Neutrophil (primary cell): ENCODE data around the gene QRFP.

ENCODE experiments used
- H3K27ac ChIP-seq: fragments of 200-600 bp; sonication (generic); 2 replicates; pipeline ENCODE4 v1.5.1; 2016; ENCODE audit warnings: mild to moderate bottlenecking, moderate library complexity
- H3K27me3 ChIP-seq: fragments of 200-600 bp; sonication (generic); 2 replicates; pipeline ENCODE4 v1.6.0; 2016; ENCODE audit warnings: mild to moderate bottlenecking
- H3K36me3 ChIP-seq: fragments of 200-600 bp; sonication (generic); 2 replicates; pipeline ENCODE4 v1.5.1; 2017
- H3K4me1 ChIP-seq, 2 experiments: fragments of 200-600 bp in 1 of 2; sonication (generic) in 1 of 2; 1 replicate in 1 of 2; 2 replicates in 1 of 2; pipeline versions ENCODE4 v1.5.1 to v1.6.1; 2013 to 2016; ENCODE audit warnings: low read depth in 1 of 2, low read length in 1 of 2, mild to moderate bottlenecking in 1 of 2, moderate library complexity in 1 of 2; ENCODE audit not compliant: control insufficient read depth in 1 of 2, insufficient read depth in 1 of 2
- H3K4me3 ChIP-seq, 2 experiments: fragments of 200-600 bp in 1 of 2; sonication (generic) in 1 of 2; 1 replicate in 1 of 2; 2 replicates in 1 of 2; pipeline ENCODE4 v1.5.1; 2013 to 2016; ENCODE audit warnings: low read depth in 1 of 2, low read length in 1 of 2, mild to moderate bottlenecking in 1 of 2, moderate library complexity in 1 of 2
- H3K9me3 ChIP-seq: fragments of 200-600 bp; sonication (generic); 2 replicates; pipeline ENCODE4 v1.5.1; 2016
- CTCF ChIP-seq: fragments of 200-600 bp; sonication (generic); IDR thresholded peaks from 2 replicates; pipeline ENCODE4 v1.5.1; 2016; ENCODE audit warnings: antibody characterized with exemption

The QRFP gene

GRCh38 chr9:130871395-130872062, 25.1 kb downstream of the QRFP start:
- Histone ChIP-seq H3K36me3 (peaks cover 41% of the 10 kb centered on the region), H3K27me3 (no peaks in the 10 kb centered on the region), H3K4me1 (no peaks in the 10 kb centered on the region), H3K4me3 (no peak overlapping the region), H3K9me3 (no peaks in the 10 kb centered on the region), H3K27ac (no peak overlapping the region)
- no peak for TF ChIP-seq CTCF

DNA sequence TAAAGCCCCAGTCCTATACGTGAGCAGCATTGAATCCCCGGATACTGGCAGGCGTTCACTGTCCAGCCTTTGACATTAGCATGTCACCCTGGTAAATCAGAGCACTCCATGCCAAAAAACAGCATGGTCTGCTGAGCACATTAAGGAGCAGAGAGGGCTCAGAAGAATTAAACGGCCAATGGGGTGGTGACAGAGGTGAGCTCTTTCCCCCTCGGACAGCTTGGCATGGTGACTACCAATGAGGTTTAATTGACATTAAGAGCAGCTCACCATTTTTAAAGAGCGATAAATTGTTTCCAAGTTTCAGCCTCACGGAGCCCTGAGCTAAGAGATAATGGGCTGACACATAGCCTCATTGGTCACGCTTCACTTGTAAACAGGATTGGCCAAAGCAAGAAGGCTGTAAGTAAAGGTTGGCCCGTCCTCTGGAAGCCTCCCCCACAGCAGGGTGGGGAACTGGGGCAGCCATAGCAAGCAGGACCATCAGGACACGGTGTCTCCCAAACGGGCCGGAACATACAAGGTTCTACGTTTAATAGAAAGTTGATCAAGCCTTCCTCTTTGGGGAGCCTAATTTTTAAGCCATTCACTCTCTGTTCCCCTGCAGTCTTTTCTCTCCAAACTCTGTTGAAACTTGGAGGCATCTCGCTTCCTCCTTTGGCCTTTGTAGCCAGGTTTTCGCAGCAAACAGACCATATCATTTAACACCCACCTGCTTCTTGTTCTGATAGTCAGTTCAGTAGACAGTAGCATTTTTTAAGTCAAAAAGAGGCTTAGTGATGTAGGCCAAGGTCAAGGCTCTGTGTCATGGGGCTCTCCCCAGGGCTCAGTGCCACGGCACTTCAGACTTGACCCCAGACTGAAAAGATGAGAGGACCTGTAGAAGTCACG, 25.9 kb downstream of the QRFP start:
- Histone ChIP-seq H3K36me3 (peaks cover 40% of the 10 kb centered on the region), H3K27ac (no peak overlapping the region), H3K9me3 (no peaks in the 10 kb centered on the region), H3K4me3 (no peak overlapping the region), H3K27me3 (no peaks in the 10 kb centered on the region), H3K4me1 (no peaks in the 10 kb centered on the region)
- no peak for TF ChIP-seq CTCF

DNA sequence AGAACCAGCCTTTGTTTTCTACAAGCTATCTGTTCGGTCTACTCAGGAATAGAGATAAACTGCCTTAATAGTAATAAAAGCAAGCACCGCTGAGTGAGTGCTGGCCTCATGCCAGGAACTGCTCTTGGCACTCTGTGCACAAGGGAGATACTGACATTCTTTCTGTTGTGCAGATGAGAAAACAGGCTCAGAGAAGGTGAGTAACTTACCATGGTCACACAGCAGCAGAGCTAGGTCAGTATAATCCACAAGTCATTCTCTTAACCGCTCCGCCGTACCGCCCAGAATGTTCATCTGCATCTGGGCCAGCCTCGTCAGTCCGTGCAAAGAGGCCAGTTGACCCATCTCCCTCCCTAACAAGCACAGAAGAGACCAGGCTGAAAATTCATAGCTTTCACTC, 27.4 kb downstream of the QRFP start:
- Histone ChIP-seq H3K27ac (no peak overlapping the region), H3K27me3 (no peaks in the 10 kb centered on the region), H3K4me1 (no peaks in the 10 kb centered on the region), H3K9me3 (no peaks in the 10 kb centered on the region), H3K4me3 (no peak overlapping the region), H3K36me3 (peaks cover 28% of the 10 kb centered on the region)
- no peak for TF ChIP-seq CTCF

DNA sequence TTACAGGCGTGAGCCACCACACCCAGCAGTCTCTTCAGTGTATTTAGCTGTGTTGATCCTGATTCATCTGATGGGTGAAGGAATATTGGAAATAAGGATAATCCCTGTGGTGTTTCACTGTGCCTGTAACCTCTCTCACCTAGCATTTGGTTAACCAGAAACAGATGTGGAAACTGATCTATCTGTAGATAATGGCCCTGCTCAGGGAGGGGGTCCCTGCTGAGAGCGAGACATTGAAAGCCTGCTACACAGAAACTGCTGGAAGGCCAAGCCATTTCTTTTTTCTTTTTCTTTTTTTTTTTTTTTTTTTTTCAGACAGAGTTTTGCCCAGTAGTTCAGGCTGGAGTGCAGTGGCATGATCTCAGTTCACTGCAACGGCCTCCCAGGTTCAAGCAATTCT, 28.4 kb downstream of the QRFP start:
- Histone ChIP-seq H3K4me3 (no peak overlapping the region), H3K36me3 (peaks cover 18% of the 10 kb centered on the region), H3K9me3 (no peaks in the 10 kb centered on the region), H3K27ac (no peak overlapping the region), H3K27me3 (no peaks in the 10 kb centered on the region), H3K4me1 (no peaks in the 10 kb centered on the region)
- TF ChIP-seq CTCF: no peak

- H3K4me3 ChIP-seq: no peak overlapping the region
- TF ChIP-seq CTCF: no peak
- no peaks in the 10 kb centered on the region for H3K9me3 ChIP-seq
- no peak overlapping the region for H3K27ac ChIP-seq
- H3K4me1 ChIP-seq: no peaks in the 10 kb centered on the region
- H3K36me3 ChIP-seq: peaks cover 16% of the 10 kb centered on the region
- H3K27me3 ChIP-seq: no peaks in the 10 kb centered on the region
These were observed 29.1 kb downstream of the QRFP start for GRCh38 chr9:130867556-130867955.
